ENCODE measurements around the gene ZNF280A. TPM values are rescaled to one million over a fixed set of nuclear protein-coding genes. Genes with fewer than 3 reads are reported as not detected.

Gene ZNF280A
- total and polyA plus RNA-seq, 2 donors (not counting 3 experiments of a cell fraction or from before 2014, with no cell fraction given): 0.15 TPM; not detected in 1

- FAIRE-seq: no peak
- Histone ChIP-seq H3K9me1 (replicated peaks; ENCODE audit: control insufficient read depth, extremely low read depth, insufficient read depth, low read length) (no peaks in the 10 kb centered on the region), H3K9me3 (replicated peaks; ENCODE audit: control insufficient read depth, insufficient read depth, low read length) (no peaks in the 10 kb centered on the region), H3K27ac (ENCODE audit: insufficient read depth, low read depth, low read length) (no peak overlapping the region), H3K4me2 (ENCODE audit: insufficient read depth, low read length) (no peak overlapping the region), H4K20me1 (replicated peaks; ENCODE audit: control insufficient read depth, extremely low read depth, insufficient read depth, low read length) (no peaks in the 10 kb centered on the region), H3K4me1 (ENCODE audit: control insufficient read depth, extremely low read depth, insufficient read depth, low read length) (no peaks in the 10 kb centered on the region), H3K4me3 (replicated peaks in 1 of 3; ENCODE audit: insufficient read depth in 1 of 3, low read depth in 1 of 3, low read length in 3 of 3) (no peak overlapping the region), H3K27me3 (ENCODE audit: control insufficient read depth in 2 of 2, insufficient read depth in 2 of 2, low read length in 2 of 2) (no peaks in the 10 kb centered on the region), H3K36me3 (ENCODE audit: control insufficient read depth in 2 of 2, extremely low read depth in 1 of 2, insufficient read depth in 2 of 2, low read length in 2 of 2) (peaks cover under 1 to 4% of the 10 kb centered on the region in 2 experiments), H3K9ac (replicated peaks; ENCODE audit: extremely low read depth, insufficient read depth, low read length) (no peak overlapping the region), H3K79me2 (ENCODE audit: control insufficient read depth, insufficient read depth, low read length) (no peaks in the 10 kb centered on the region), H2AFZ (ENCODE audit: low read depth, low read length) (no peak overlapping the region)
- DNase-seq (ENCODE audit: low read depth, low spot score): no peak
- POLR2A ChIA-PET: no interaction called here
- no TSS peak for BruUV-seq (replicated peaks)
- intact Hi-C loops (cut with micrococcal nuclease) (no loop called here), dilution Hi-C loops (cut with MboI; ENCODE audit: extremely low pct_ligation_motif_present, low sequenced_read_pairs) (no loop called here)
- no peak for TF ChIP-seq POLR2A (IDR thresholded peaks at IDR 0.05; ENCODE audit: low read depth, low read length)
- no peak for TF ChIP-seq EZH2 (IDR thresholded peaks at IDR 0.05; ENCODE audit: borderline replicate concordance, low read depth, low read length, severe bottlenecking)
- no peak for TF ChIP-seq POLR2AphosphoS5 (IDR thresholded peaks at IDR 0.05; ENCODE audit: insufficient read depth, low read depth, low read length)
- TF ChIP-seq GATA2 (IDR thresholded peaks at IDR 0.05; ENCODE audit: insufficient read depth, insufficient read length, low read depth, low read length): no peak
- no peak for TF ChIP-seq CTCF (IDR thresholded peaks at IDR 0.05; ENCODE audit: extremely low read depth in 1 of 2, insufficient read depth in 1 of 2, low read depth in 1 of 2, low read length in 2 of 2)
- no peak for TF ChIP-seq MAX (IDR thresholded peaks at IDR 0.05; ENCODE audit: insufficient read depth, insufficient read length)
- no peak for TF ChIP-seq FOS (IDR thresholded peaks at IDR 0.05; ENCODE audit: borderline replicate concordance, insufficient read depth, low read length)
- TF ChIP-seq MYC (IDR thresholded peaks at IDR 0.05; ENCODE audit: low read depth, low read length): no peak
- CTCF ChIA-PET: interaction anchor here (1.6 kb wide), 1 partner anchor 20 kb away, joined by 4 read pairs; no protein-coding TSS in a partner anchor
These were observed 36.0 kb downstream of the ZNF280A start for GRCh38 chr22:22484023-22484422.
